K562 (cell line): ENCODE data around the gene SKIC8. TPM values are rescaled to one million over a fixed set of nuclear protein-coding genes. Genes with fewer than 3 reads are reported as not detected.

Experiments used
- ATAC-seq: fragments of 200-7000 bp; cut with Tn5 transposase; 3 replicates; pipeline ENCODE4 v1.9.1; 2020; ENCODE audit warnings: moderate library complexity
- BruUV-seq: library from RNA; stranded (reverse); fragments of 400-500 nt; replicated peaks from 2 replicates; lab custom pipeline; 2021; lab: Mats Ljungman, UMichigan
- CTCF ChIA-PET: fragments of 300-600 bp; formaldehyde crosslinking; extraction: SDS; loops from one replicate; lab custom pipeline; 2021; ENCODE audit warnings: low intra/inter-chr PET ratio; lab: Yijun Ruan, JAX
- POLR2A ChIA-PET: fragments of 300-600, 350-650 bp; sonication (Branson Sonifier 250); formaldehyde crosslinking; extraction: SDS; loops from one replicate; lab custom pipeline; 2021; ENCODE audit warnings: antibody characterized with exemption, inconsistent platforms; lab: Yijun Ruan, JAX
- DNase-seq, 4 experiments: peaks; one replicate each; pipeline versions ENCODE4 v3.0.0 to v3.0.0-alpha.2; 2011 to 2018; ENCODE audit warnings: low spot score in 3 of 4, mixed read lengths in 3 of 4; ENCODE audit errors: extremely low read depth in 1 of 4
- FAIRE-seq: peaks from 2 replicates; lab custom pipeline; 2011; peaks lifted over from hg19 to GRCh38; lab: Jason Lieb, UNC
- H2AFZ ChIP-seq: 2 replicates; pipeline ENCODE4 v1.6.0; 2011; ENCODE audit warnings: low read depth, low read length, control low read depth, inconsistent platforms
- H3K27ac ChIP-seq: fragments of 200-600 bp; 3 replicates; pipeline ENCODE4 v1.8.0; 2011; ENCODE audit warnings: low read depth, mild to moderate bottlenecking, control low read depth, inconsistent platforms, low read length, moderate library complexity, mixed read lengths; ENCODE audit errors: extremely low read depth
- H3K27me3 ChIP-seq, 2 experiments: fragments of 300-600 bp in 1 of 2; 2 replicates in 1 of 2; 3 replicates in 1 of 2; pipeline versions ENCODE4 v1.6.0 to v1.8.0; 2011; ENCODE audit warnings: inconsistent platforms in 2 of 2, low read length in 2 of 2, mild to moderate bottlenecking in 1 of 2, mixed read lengths in 1 of 2, moderate library complexity in 1 of 2; ENCODE audit not compliant: control insufficient read depth in 2 of 2, insufficient read depth in 2 of 2
- H3K36me3 ChIP-seq: fragments of 300-600 bp; 3 replicates; pipeline ENCODE4 v1.8.0; 2011; ENCODE audit warnings: mild to moderate bottlenecking, low read length, inconsistent platforms; ENCODE audit not compliant: control insufficient read depth, insufficient read depth
- H3K4me1 ChIP-seq, 2 experiments: fragments of 200-600 bp in 1 of 2; replicated peaks in 1 of 2; 2 replicates in 1 of 2; 3 replicates in 1 of 2; pipeline versions ENCODE4 v1.5.1 to v1.8.0; 2011; ENCODE audit warnings: inconsistent platforms in 2 of 2, low read length in 2 of 2, mild to moderate bottlenecking in 1 of 2, mixed read lengths in 1 of 2, moderate library complexity in 1 of 2; ENCODE audit not compliant: control insufficient read depth in 2 of 2, insufficient read depth in 2 of 2
- H3K4me2 ChIP-seq: 2 replicates; pipeline ENCODE4 v1.6.1; 2011; ENCODE audit warnings: low read length, control low read depth, inconsistent platforms, mixed read lengths; ENCODE audit not compliant: insufficient read depth
- H3K4me3 ChIP-seq: fragments of 200-600 bp; sonication (generic), shearing (Covaris generic); 2 replicates; pipeline ENCODE4 v1.5.1; 2016; ENCODE audit warnings: control low read depth, inconsistent platforms
- H3K79me2 ChIP-seq: fragments of 200-600 bp; 3 replicates; pipeline ENCODE4 v1.8.0; 2011; ENCODE audit warnings: low read length, inconsistent platforms; ENCODE audit not compliant: control insufficient read depth, insufficient read depth
- H3K9ac ChIP-seq, 2 experiments: 2 replicates each; pipeline versions ENCODE4 v1.6.0 to v1.6.1; 2011; ENCODE audit warnings: low read depth in 2 of 2, low read length in 2 of 2, control low read depth in 1 of 2, inconsistent platforms in 1 of 2, mild to moderate bottlenecking in 1 of 2, mixed read lengths in 1 of 2; ENCODE audit not compliant: insufficient read depth in 1 of 2
- H3K9me1 ChIP-seq: one replicate; pipeline ENCODE4 v1.6.0; 2011; ENCODE audit warnings: inconsistent platforms, mild to moderate bottlenecking, low read length, moderate library complexity; ENCODE audit not compliant: control insufficient read depth, insufficient read depth
- H3K9me3 ChIP-seq: replicated peaks from 2 replicates; pipeline ENCODE4 v1.5.1; 2011; ENCODE audit warnings: low read depth, low read length, inconsistent platforms; ENCODE audit not compliant: control insufficient read depth, insufficient read depth
- H4K20me1 ChIP-seq: replicated peaks from 2 replicates; pipeline ENCODE4 v1.6.1; 2011; ENCODE audit warnings: low read length, inconsistent platforms, mixed read lengths; ENCODE audit not compliant: control insufficient read depth, insufficient read depth
- AFF1 ChIP-seq, 2 experiments: fragments of 450-650 bp; IDR thresholded peaks; 2 replicates each; pipeline ENCODE4 v1.6.1; 2018; ENCODE audit warnings: mild to moderate bottlenecking in 2 of 2, low read depth in 1 of 2; ENCODE audit not compliant: partially characterized antibody in 2 of 2
- EZH2 ChIP-seq: IDR thresholded peaks from 2 replicates; pipeline ENCODE4 v1.6.1; 2012; ENCODE audit warnings: low read depth, mild to moderate bottlenecking, inconsistent platforms, low read length, borderline replicate concordance
- WGBS: fragments of 100-300 bp; shearing (Covaris generic); methylation state at CpG from one replicate; pipeline ENCODE4 v1.1.6; 2016; ENCODE audit warnings: low coverage, mixed read lengths; ENCODE audit not compliant: insufficient coverage; ENCODE audit errors: missing lambda C conversion rate; 5-methylcytosine and 5-hydroxymethylcytosine counted together
- in situ Hi-C: fragments of 300-500 bp; cut with MboI; formaldehyde crosslinking; loops from 4 replicates; pipeline ENCODE4 v1.15.0; 2018; ENCODE audit warnings: inconsistent platforms, mixed read lengths
- intact Hi-C: fragments of 100-400 bp; cut with micrococcal nuclease; formaldehyde crosslinking; loops from 2 replicates; pipeline ENCODE4 v1.14.2; 2022
- polyA plus RNA-seq, 8 experiments: library from polyadenylated mRNA; depleted of rRNA in 4 of 8; stranded (reverse) in 5 of 8; unstranded in 3 of 8; fragments of >200 nt; fragmentation: Nextera tagmentation in 2 of 8; fragmentation: Illumina TruSeq in 1 of 8; extraction: Ambion mirVana in 2 of 8; extraction: Trizol in 1 of 8; gene quantifications; 2 replicates each; pipeline versions ENCODE4 v1.2.1 to v1.2.3, GENCODE V29; 2011 to 2014; ENCODE audit warnings: inconsistent platforms in 1 of 8, missing spikeins in 1 of 8
- total RNA-seq, 7 experiments: library from RNA; depleted of rRNA in 6 of 7; stranded (reverse); fragments of >200 nt in 6 of 7; fragmentation: Illumina TruSeq in 2 of 7; extraction: Trizol in 2 of 7; gene quantifications; 2 replicates each; pipeline versions ENCODE4 v1.2.1 to v1.2.3, GENCODE V29; 2011 to 2021; ENCODE audit warnings: low replicate concordance in 1 of 7

The SKIC8 gene
- total and polyA plus RNA-seq, 9 of the 15 experiments (the other 6 are each of a cell fraction or from before 2014, with no cell fraction given), result 79.5 to 389 (median 146) TPM

GRCh38 chr15:78341057-78341987, 41.9 kb upstream of the SKIC8 start:
- Histone ChIP-seq H3K4me1 (peaks cover 0 to 13% of the 10 kb centered on the region in 2 experiments; a peak in 2 of 5 replicates), H3K27me3 (peaks cover 60 to 74% of the 10 kb centered on the region in 2 experiments), H3K9me1 (no peaks in the 10 kb centered on the region), H3K9ac (no peak overlapping the region; a peak in 1 of 4 replicates), H3K27ac (no peak overlapping the region), H4K20me1 (no peaks in the 10 kb centered on the region; the same call in 1 of the 2 replicates), H2AFZ (no peak overlapping the region)
- ATAC-seq, result no peak; the same call in 1 of the 3 replicates
- POLR2A ChIA-PET, result no interaction called here
- 8% methylated on average over 45 of the region's 53 CpGs for WGBS
- 0 out of 2 replicates have a peak, but pooled peaks have one; percentile 20 for TF ChIP-seq EZH2
- no peak for TF ChIP-seq AFF1 (IDR thresholded peaks at IDR 0.05; ENCODE audit: low read depth in 1 of 2, partially characterized antibody in 2 of 2)
- TF ChIP-seq, all 486 proteins: peak for 1
- DNase-seq, result no peak
- CTCF ChIA-PET, result no interaction called here
- Histone ChIP-seq H3K36me3 (no peaks in the 10 kb centered on the region), H3K4me2 (no peak overlapping the region), H3K79me2 (no peaks in the 10 kb centered on the region), H3K4me3 (no peak overlapping the region), H3K9me3 (no peaks in the 10 kb centered on the region)
- intact Hi-C loops (no loop called here), in situ Hi-C loops (no loop called here)
- no peak for FAIRE-seq
- no TSS peak for BruUV-seq
